C4-2B (cell line): ENCODE data around the gene TMCO4.
"Not testable (repeated sequence)": the region's sequence is repeated elsewhere in the genome, so short reads cannot be mapped to it uniquely, and the experiment has no call there.

ENCODE experiments used
- H3K27ac ChIP-seq: fragments of 450-650 bp; 2 replicates; pipeline ENCODE4 v1.5.1; 2017
- CTCF ChIP-seq: fragments of 450-650 bp; conservative IDR thresholded peaks from 2 replicates; pipeline ENCODE4 v1.5.1; 2017; ENCODE audit warnings: mild to moderate bottlenecking
- ZFX ChIP-seq: fragments of 450-650 bp; IDR thresholded peaks from 2 replicates; pipeline ENCODE4 v1.6.1; 2017

The TMCO4 gene

GRCh38 chr1:19637606-19638005, 162.1 kb downstream of the TMCO4 start:
- H3K27ac ChIP-seq, result no peak overlapping the region
- TF ChIP-seq ZFX (no peak), CTCF (no peak)

DNA sequence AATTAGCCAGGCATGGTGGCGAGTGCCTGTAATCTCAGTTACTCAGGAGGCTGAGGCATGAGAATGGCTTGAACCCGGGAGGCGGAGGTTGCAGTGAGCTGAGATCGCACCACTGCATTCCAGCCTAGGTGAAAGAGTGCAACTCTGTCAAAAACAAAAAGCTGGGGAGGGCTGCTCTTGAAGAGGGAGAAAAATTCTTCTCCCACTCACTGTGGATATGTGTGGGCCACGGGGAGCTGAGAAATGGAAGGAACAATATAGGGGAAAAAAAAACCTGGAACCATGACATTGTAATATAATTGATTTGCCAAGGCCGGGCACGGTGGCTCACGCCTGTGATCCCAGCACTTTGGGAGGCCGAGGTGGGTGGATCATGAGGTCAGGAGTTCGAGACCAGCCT, 163.0 kb downstream of the TMCO4 start:
- H3K27ac ChIP-seq, result not testable (repeated sequence)

- H3K27ac ChIP-seq, result no peak overlapping the region
- TF ChIP-seq ZFX (no peak), CTCF (no peak)
Observed at GRCh38 chr1:19636065-19636464, 163.7 kb downstream of the TMCO4 start.

DNA sequence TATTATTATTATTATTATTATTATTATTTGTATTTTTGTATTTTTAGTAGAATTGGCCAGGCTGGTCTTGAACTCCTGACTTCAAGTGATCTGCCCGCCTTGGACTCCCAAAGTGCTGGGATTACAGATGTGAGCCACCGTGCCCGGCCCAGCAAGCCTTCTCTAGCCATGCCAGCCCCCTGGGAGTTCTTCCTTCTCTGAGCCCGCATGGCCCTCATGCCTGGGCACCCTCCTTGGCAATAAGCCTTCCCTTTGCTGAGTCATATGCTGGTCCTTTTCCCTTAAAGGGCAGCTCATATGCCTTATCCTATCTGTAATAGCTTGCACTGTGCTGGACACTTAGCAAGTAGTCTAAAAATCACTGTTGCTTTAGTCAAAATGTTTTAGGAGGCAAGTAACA, 164.1 kb downstream of the TMCO4 start:
- no peak for TF ChIP-seq CTCF
- no peak for TF ChIP-seq ZFX
- no peak overlapping the region for H3K27ac ChIP-seq

GRCh38 chr1:19635064-19635463, 164.7 kb downstream of the TMCO4 start:
- not testable (repeated sequence) for H3K27ac ChIP-seq

DNA sequence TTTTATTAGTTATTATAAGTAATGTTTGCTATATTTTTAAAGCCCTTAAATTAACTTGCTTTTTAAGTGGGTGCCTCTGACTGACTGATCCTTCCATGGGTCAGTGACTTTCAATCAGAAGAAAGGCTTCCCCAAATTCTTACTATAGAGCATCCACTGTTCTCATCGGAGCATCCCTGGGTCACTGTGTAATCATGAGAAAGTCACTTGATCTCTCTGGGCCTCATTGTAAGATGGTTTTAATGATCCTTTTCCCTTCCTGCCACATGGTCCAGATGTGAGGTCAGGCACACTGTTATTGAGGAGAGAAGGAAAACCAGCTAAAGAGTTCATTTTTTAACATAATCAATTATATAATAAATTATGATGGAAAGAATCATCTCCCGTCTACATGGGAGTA, 166.6 kb downstream of the TMCO4 start:
- H3K27ac ChIP-seq, result no peak overlapping the region
- TF ChIP-seq ZFX, result no peak
- no peak for TF ChIP-seq CTCF
